Thoracic aorta (tissue), 2 donors: Measurements from ENCODE around the gene RPS3. TPM values are rescaled to one million over a fixed set of nuclear protein-coding genes. Genes with fewer than 3 reads are reported as not detected.
"Not testable (repeated sequence)": the region's sequence is repeated elsewhere in the genome, so short reads cannot be mapped to it uniquely, and the experiment has no call there.

ENCODE experiments used
- ATAC-seq: fragments of 150-250 bp; one replicate; pipeline ENCODE4 v1.8.0; 2017; ENCODE audit warnings: low read depth; ENCODE audit not compliant: insufficient number of reproducible peaks, low FRiP score
- DNase-seq: peaks from one replicate; pipeline ENCODE4 v3.0.0-alpha.2; 2020; ENCODE audit warnings: low spot score
- H3K27ac ChIP-seq, 2 donors: fragments of 200-600 bp; sonication (generic); 1 replicate in 1 of 2; 2 replicates in 1 of 2; pipeline ENCODE4 v1.5.1; 2016; ENCODE audit warnings: mild to moderate bottlenecking in 2 of 2, moderate library complexity in 2 of 2
- H3K27me3 ChIP-seq: fragments of 200-600 bp; sonication (generic); replicated peaks from 2 replicates; pipeline ENCODE4 v1.6.0; 2016; ENCODE audit warnings: mild to moderate bottlenecking; ENCODE audit not compliant: insufficient read depth
- H3K36me3 ChIP-seq: fragments of 200-600 bp; sonication (generic); one replicate; pipeline ENCODE4 v1.5.1; 2016
- H3K4me1 ChIP-seq, 2 donors: fragments of 200-600 bp; sonication (generic); 1 replicate in 1 of 2; 2 replicates in 1 of 2; pipeline versions ENCODE4 v1.5.1 to v1.6.0; 2016; ENCODE audit warnings: low read depth in 2 of 2, mild to moderate bottlenecking in 1 of 2; ENCODE audit not compliant: control insufficient read depth in 1 of 2
- H3K4me3 ChIP-seq: fragments of 200-600 bp; sonication (generic); 2 replicates; pipeline ENCODE4 v1.5.1; 2016; ENCODE audit warnings: mild to moderate bottlenecking
- H3K9me3 ChIP-seq: fragments of 200-600 bp; sonication (generic); 2 replicates; pipeline ENCODE4 v1.5.1; 2016
- CTCF ChIP-seq: fragments of 200-600 bp; sonication (generic); IDR thresholded peaks from one replicate; pipeline ENCODE4 v1.5.1; 2019; ENCODE audit warnings: antibody characterized with exemption
- total RNA-seq, 2 donors: library from RNA; depleted of rRNA; stranded (reverse); fragments of >200 nt; gene quantifications; one replicate each; pipeline versions ENCODE4 v1.1.0 to v1.2.3, GENCODE V29; 2016

The RPS3 gene
- total RNA-seq, 2 donors from 2014 or later, result 560 to 708 TPM

- DNase-seq (no peak), ATAC-seq (no peak)
- no peaks in the 10 kb centered on the region for H3K36me3 ChIP-seq
- no peaks in the 10 kb centered on the region for H3K27me3 ChIP-seq
- no peak overlapping the region for H3K4me3 ChIP-seq
- no peak for TF ChIP-seq CTCF
- H3K4me1 ChIP-seq, result no peaks in the 10 kb centered on the region
- no peak overlapping the region for H3K27ac ChIP-seq
- no peaks in the 10 kb centered on the region for H3K9me3 ChIP-seq
These were observed 33.6 kb upstream of the RPS3 start for GRCh38 chr11:75365711-75366181.

GRCh38 chr11:75366826-75367225, 32.5 kb upstream of the RPS3 start:
- not testable (repeated sequence) for H3K4me1 ChIP-seq, H3K9me3 ChIP-seq, H3K4me3 ChIP-seq, H3K36me3 ChIP-seq, ATAC-seq, H3K27me3 ChIP-seq, H3K27ac ChIP-seq, DNase-seq

GRCh38 chr11:75369560-75370255, 29.6 kb upstream of the RPS3 start:
- Histone ChIP-seq H3K27me3 (no peaks in the 10 kb centered on the region), H3K27ac (no peak overlapping the region), H3K9me3 (no peaks in the 10 kb centered on the region), H3K4me3 (no peak overlapping the region), H3K4me1 (no peaks in the 10 kb centered on the region), H3K36me3 (no peaks in the 10 kb centered on the region)
- DNase-seq (no peak), ATAC-seq (no peak)
- no peak for TF ChIP-seq CTCF

- Histone ChIP-seq H3K9me3 (no peaks in the 10 kb centered on the region), H3K4me3 (no peak overlapping the region), H3K27me3 (no peaks in the 10 kb centered on the region), H3K36me3 (no peaks in the 10 kb centered on the region), H3K4me1 (no peaks in the 10 kb centered on the region), H3K27ac (no peak overlapping the region)
- DNase-seq, result no peak
- ATAC-seq, result no peak
- no peak for TF ChIP-seq CTCF
These were observed 27.1 kb upstream of the RPS3 start for GRCh38 chr11:75371949-75372876.

GRCh38 chr11:75373201-75373600, 26.1 kb upstream of the RPS3 start:
- no peaks in the 10 kb centered on the region for H3K4me1 ChIP-seq
- no peak overlapping the region for H3K4me3 ChIP-seq
- DNase-seq (no peak), ATAC-seq (no peak)
- no peak overlapping the region for H3K27ac ChIP-seq
- no peaks in the 10 kb centered on the region for H3K36me3 ChIP-seq
- TF ChIP-seq CTCF, result no peak
- H3K9me3 ChIP-seq, result no peaks in the 10 kb centered on the region
- H3K27me3 ChIP-seq, result no peaks in the 10 kb centered on the region
